Keratinocyte (primary cell): ENCODE measurements around the gene OR2H2. TPM values are rescaled to one million over a fixed set of nuclear protein-coding genes. Genes with fewer than 3 reads are reported as not detected.

Experiments
- DNase-seq: peaks from one replicate; pipeline ENCODE4 v3.0.0-alpha.2; 2011; ENCODE audit warnings: low read depth, missing footprints, low spot score
- FAIRE-seq: peaks from 2 replicates; lab custom pipeline; 2011; peaks lifted over from hg19 to GRCh38; lab: Jason Lieb, UNC
- H2AFZ ChIP-seq: 2 replicates; pipeline ENCODE4 v1.6.0; 2012; ENCODE audit warnings: low read length, control low read depth, inconsistent platforms; ENCODE audit not compliant: control insufficient read depth
- H3K27ac ChIP-seq: 2 replicates; pipeline ENCODE4 v1.5.1; 2011; ENCODE audit warnings: low read length; ENCODE audit not compliant: control insufficient read depth, insufficient read depth
- H3K27me3 ChIP-seq: 3 replicates; pipeline ENCODE4 v1.6.0; 2011; ENCODE audit warnings: low read length; ENCODE audit not compliant: control insufficient read depth, insufficient read depth; ENCODE audit errors: extremely low read depth
- H3K36me3 ChIP-seq, 2 experiments: 2 replicates in 1 of 2; 3 replicates in 1 of 2; pipeline ENCODE4 v1.5.1; 2011; ENCODE audit warnings: low read length in 2 of 2, mild to moderate bottlenecking in 1 of 2; ENCODE audit not compliant: control insufficient read depth in 2 of 2, insufficient read depth in 2 of 2; ENCODE audit errors: extremely low read depth in 1 of 2
- H3K4me1 ChIP-seq: 3 replicates; pipeline ENCODE4 v1.5.1; 2011; ENCODE audit warnings: low read length; ENCODE audit not compliant: control insufficient read depth, insufficient read depth; ENCODE audit errors: extremely low read depth
- H3K4me2 ChIP-seq: 3 replicates; pipeline ENCODE4 v1.6.0; 2011; ENCODE audit warnings: low read depth, low read length; ENCODE audit not compliant: control insufficient read depth, insufficient read depth; ENCODE audit errors: extremely low read depth
- H3K4me3 ChIP-seq, 3 experiments: fragments of 200-600 bp in 1 of 3; sonication (generic) in 1 of 3; 2 replicates in 2 of 3; 3 replicates in 1 of 3; pipeline ENCODE4 v1.5.1; 2011 to 2016; ENCODE audit warnings: low read length in 3 of 3, mild to moderate bottlenecking in 3 of 3, control low read depth in 2 of 3, inconsistent platforms in 1 of 3, low read depth in 1 of 3, mixed read lengths in 1 of 3, mixed run types in 1 of 3, moderate library complexity in 1 of 3; ENCODE audit not compliant: control insufficient read depth in 2 of 3, insufficient read depth in 2 of 3; ENCODE audit errors: extremely low read depth in 1 of 3
- H3K79me2 ChIP-seq: 2 replicates; pipeline ENCODE4 v1.6.0; 2012; ENCODE audit warnings: low read length; ENCODE audit not compliant: control insufficient read depth, insufficient read depth
- H3K9ac ChIP-seq: 3 replicates; pipeline ENCODE4 v1.6.0; 2011; ENCODE audit warnings: low read length; ENCODE audit not compliant: control insufficient read depth, insufficient read depth; ENCODE audit errors: extremely low read depth
- H3K9me1 ChIP-seq: 3 replicates; pipeline ENCODE4 v1.6.0; 2011; ENCODE audit warnings: low read length; ENCODE audit not compliant: control insufficient read depth, insufficient read depth; ENCODE audit errors: extremely low read depth
- H3K9me3 ChIP-seq: 2 replicates; pipeline ENCODE4 v1.5.1; 2012; ENCODE audit warnings: low read depth, low read length; ENCODE audit not compliant: control insufficient read depth
- H4K20me1 ChIP-seq: 3 replicates; pipeline ENCODE4 v1.6.0; 2011; ENCODE audit warnings: low read length; ENCODE audit not compliant: control insufficient read depth, insufficient read depth; ENCODE audit errors: extremely low read depth
- CTCF ChIP-seq, 3 experiments: IDR thresholded peaks in 1 of 3; conservative IDR thresholded peaks in 1 of 3; optimal IDR thresholded peaks in 1 of 3; 2 replicates in 2 of 3; 3 replicates in 1 of 3; pipeline versions ENCODE3 to v1.5.1; 2011; ENCODE audit warnings: low read length in 3 of 3, mild to moderate bottlenecking in 3 of 3, moderate library complexity in 2 of 3, control low read depth in 1 of 3, inconsistent platforms in 1 of 3; ENCODE audit not compliant: insufficient read depth in 2 of 3; ENCODE audit errors: extremely low read depth in 1 of 3
- EZH2 ChIP-seq: IDR thresholded peaks from one replicate; pipeline ENCODE4 v1.6.1; 2012; ENCODE audit warnings: inconsistent platforms, mild to moderate bottlenecking, low read length, moderate library complexity
- dilution Hi-C: fragments of 300-500 bp; cut with MboI; formaldehyde crosslinking; loops from one replicate; pipeline ENCODE4 v1.7.0; 2020; ENCODE audit warnings: low sequenced_read_pairs; ENCODE audit not compliant: extremely low pct_ligation_motif_present
- polyA plus RNA-seq, 5 experiments: library from polyadenylated mRNA; depleted of rRNA in 3 of 5; stranded (reverse) in 3 of 5; stranded (forward) in 1 of 5; unstranded in 1 of 5; fragments of >200 nt; gene quantifications; 1 replicate in 1 of 5; 2 replicates in 3 of 5; 3 replicates in 1 of 5; pipeline versions ENCODE4 v1.2.1 to v1.2.3, GENCODE V29; 2011 to 2012; ENCODE audit warnings: missing spikeins in 2 of 5, low read depth in 1 of 5, low replicate concordance in 1 of 5

OR2H2 gene
- polyA plus RNA-seq, 1 donor (not counting 4 experiments of a cell fraction or from before 2014, with no cell fraction given), result not detected

GRCh38 chr6:29630315-29630714 is 45.4 kb downstream of the OR2H2 start:
- Histone ChIP-seq H3K4me3 (no peak overlapping the region), H3K4me1 (peaks cover 20% of the 10 kb centered on the region), H2AFZ (no peak overlapping the region), H3K27me3 (no peaks in the 10 kb centered on the region), H4K20me1 (no peaks in the 10 kb centered on the region), H3K9ac (no peak overlapping the region), H3K9me3 (no peaks in the 10 kb centered on the region), H3K4me2 (no peak overlapping the region), H3K36me3 (peaks cover 0 to 2% of the 10 kb centered on the region in 2 experiments), H3K9me1 (no peaks in the 10 kb centered on the region), H3K27ac (no peak overlapping the region), H3K79me2 (peaks cover 4% of the 10 kb centered on the region)
- dilution Hi-C loops, result no loop called here
- FAIRE-seq (no peak), DNase-seq (no peak)
- no peak for TF ChIP-seq EZH2
- TF ChIP-seq CTCF (optimal IDR thresholded peaks at IDR 0.05 in 1 of 3, IDR thresholded peaks at IDR 0.05 in 1 of 3, conservative IDR thresholded peaks at IDR 0.05 in 1 of 3; ENCODE audit: extremely low read depth in 1 of 3, insufficient read depth in 2 of 3, low read length in 3 of 3), result no peak

- Histone ChIP-seq H3K9me1 (no peaks in the 10 kb centered on the region), H3K36me3 (peaks cover 0 to 2% of the 10 kb centered on the region in 2 experiments), H3K27ac (no peak overlapping the region), H3K27me3 (no peaks in the 10 kb centered on the region), H4K20me1 (no peaks in the 10 kb centered on the region), H3K9ac (no peak overlapping the region), H3K4me2 (no peak overlapping the region), H3K4me1 (peaks cover 20% of the 10 kb centered on the region), H3K79me2 (peaks cover 4% of the 10 kb centered on the region), H3K9me3 (no peaks in the 10 kb centered on the region), H2AFZ (no peak overlapping the region), H3K4me3 (no peak overlapping the region)
- TF ChIP-seq EZH2 (no peak), CTCF (optimal IDR thresholded peaks at IDR 0.05 in 1 of 3, IDR thresholded peaks at IDR 0.05 in 1 of 3, conservative IDR thresholded peaks at IDR 0.05 in 1 of 3; ENCODE audit: extremely low read depth in 1 of 3, insufficient read depth in 2 of 3, low read length in 3 of 3) (no peak)
- dilution Hi-C loops, result no loop called here
- no peak for FAIRE-seq
- no peak for DNase-seq
Measured at GRCh38 chr6:29631209-29631810, 46.4 kb downstream of the OR2H2 start.
